Measurements from ENCODE around the gene HSPA1B.

The HSPA1B gene

DNA sequence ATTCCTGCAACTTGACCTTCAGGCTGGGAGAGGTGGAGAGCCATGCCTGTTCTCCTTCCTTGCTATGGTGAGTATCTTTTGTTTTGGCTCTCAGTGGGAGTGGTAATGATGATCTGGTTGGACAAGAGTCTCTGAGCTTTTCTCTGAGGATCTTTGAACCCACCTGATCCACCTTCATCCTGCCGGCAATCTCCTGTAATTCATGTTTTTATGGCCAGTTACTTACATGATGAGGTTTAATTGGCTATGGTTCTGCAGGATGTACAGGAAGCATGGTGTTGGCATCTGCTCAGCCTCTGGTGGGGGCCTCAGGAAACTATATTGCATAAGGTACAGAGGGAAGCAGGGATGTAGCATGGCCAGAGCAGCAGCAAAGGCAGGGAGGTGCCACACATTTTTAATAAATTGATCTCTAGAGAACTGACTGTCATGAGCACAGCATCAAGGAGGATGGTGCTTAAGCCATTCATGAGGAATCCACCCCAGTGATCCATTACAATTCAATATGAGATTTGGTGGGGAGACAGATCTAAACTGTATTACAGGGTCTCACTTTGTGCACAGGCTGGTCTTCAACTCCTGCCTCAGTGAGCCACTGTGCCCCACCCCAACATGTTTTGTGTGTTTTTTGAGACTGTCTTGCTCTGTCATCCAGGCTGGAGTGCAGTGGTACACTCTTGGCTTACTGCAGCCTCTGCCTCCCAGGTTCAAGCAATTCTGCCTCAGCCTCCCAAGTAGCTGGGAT, 10.0 kb downstream of the HSPA1B start:
- peak overlapping the region; percentile 95 for H3K27ac ChIP-seq
- no peak for TF ChIP-seq ZFX (IDR thresholded peaks at IDR 0.05; ENCODE audit: borderline replicate concordance)
- TF ChIP-seq, protein P1, sequence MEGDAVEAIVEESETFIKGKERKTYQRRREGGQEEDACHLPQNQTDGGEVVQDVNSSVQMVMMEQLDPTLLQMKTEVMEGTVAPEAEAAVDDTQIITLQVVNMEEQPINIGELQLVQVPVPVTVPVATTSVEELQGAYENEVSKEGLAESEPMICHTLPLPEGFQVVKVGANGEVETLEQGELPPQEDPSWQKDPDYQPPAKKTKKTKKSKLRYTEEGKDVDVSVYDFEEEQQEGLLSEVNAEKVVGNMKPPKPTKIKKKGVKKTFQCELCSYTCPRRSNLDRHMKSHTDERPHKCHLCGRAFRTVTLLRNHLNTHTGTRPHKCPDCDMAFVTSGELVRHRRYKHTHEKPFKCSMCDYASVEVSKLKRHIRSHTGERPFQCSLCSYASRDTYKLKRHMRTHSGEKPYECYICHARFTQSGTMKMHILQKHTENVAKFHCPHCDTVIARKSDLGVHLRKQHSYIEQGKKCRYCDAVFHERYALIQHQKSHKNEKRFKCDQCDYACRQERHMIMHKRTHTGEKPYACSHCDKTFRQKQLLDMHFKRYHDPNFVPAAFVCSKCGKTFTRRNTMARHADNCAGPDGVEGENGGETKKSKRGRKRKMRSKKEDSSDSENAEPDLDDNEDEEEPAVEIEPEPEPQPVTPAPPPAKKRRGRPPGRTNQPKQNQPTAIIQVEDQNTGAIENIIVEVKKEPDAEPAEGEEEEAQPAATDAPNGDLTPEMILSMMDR (IDR thresholded peaks at IDR 0.05), result no peak

DNA sequence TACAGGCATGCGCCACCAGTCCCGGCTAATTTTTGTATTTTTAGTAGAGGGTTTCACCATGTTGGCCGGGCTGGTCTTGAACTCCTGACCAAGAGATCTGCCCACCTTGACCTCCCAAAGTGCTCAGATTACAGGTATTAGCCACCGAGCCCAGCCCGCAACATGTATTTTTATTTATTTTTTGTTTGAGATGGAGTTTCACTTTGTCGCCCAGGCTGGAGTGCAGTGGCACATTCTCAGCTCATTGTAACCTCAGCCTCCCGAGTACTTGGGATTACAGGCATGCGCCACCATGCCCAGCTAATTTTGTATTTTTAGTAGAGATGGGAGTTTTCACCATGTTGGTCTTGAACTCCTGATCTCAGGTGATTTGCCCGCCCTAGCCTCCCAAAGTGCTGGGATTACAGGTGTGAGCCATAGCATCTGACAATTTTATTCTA, 10.6 kb downstream of the HSPA1B start:
- H3K27ac ChIP-seq, result peak overlapping the region; percentile 95

DNA sequence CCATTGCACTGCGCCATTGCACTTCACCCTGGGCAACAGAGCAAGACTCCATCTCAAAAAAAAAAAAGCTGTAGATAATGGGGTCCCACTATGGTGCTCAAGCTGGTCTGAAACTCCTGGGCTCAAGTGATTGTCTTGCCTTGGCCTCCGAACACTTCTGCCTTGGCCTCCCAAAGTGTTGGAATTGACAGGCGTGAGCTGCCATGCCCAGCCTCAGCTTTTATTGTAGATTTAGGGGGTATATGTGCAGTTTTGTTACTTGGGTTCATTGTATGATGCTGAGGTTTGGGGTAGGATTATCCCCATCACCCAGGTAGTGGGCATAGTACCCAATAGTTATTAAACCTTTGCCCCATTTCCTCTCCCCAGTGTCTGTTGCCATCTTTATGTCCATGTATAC, 11.4 kb downstream of the HSPA1B start:
- TF ChIP-seq ZFX (IDR thresholded peaks at IDR 0.05; ENCODE audit: borderline replicate concordance), result no peak
- TF ChIP-seq, protein P1 (IDR thresholded peaks at IDR 0.05), result no peak

DNA sequence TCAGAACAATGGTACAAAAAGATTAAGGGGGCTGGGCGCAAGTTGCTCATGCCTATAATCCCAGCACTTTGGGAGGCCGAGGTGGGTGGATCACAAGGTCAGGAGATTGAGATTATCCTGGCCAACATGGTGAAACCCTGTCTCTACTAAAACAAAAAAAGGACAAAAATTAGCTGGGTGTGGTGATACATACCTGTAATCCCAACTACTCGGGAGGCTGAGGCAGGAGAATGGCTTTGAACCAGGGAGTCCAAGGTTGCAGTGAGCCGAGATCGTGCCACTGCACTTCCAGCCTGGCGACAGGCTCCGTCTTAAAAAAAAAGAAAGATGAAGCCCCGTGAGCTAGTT, 12.2 kb downstream of the HSPA1B start:
- H3K27ac ChIP-seq, result peak overlapping the region; percentile 42; the same call in 1 of the 2 replicates

More for the DNA sequence above, 11.4 kb downstream of the HSPA1B start:
- peak overlapping the region; percentile 25; the same call in 1 of the 2 replicates for H3K27ac ChIP-seq

DNA sequence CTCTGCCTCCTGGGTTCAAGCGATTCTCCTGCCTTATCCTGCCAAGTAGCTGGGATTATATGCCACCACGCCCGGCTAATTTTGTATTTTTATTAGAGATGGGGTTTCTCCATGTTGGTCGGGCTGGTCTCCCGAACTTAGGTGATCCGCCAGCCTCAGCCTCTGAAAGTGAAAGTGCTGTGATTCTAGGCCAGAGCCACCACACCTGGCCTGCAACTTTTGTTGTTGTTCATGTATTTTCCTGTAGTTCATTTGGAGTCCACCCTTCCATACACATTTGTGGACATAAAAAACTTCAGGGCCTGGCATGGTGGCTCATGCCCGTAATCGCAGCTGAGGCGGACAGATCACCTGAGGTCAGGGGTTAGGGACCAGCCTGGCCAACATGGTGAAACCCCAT, 14.5 kb downstream of the HSPA1B start:
- TF ChIP-seq ZFX (IDR thresholded peaks at IDR 0.05; ENCODE audit: borderline replicate concordance), result no peak
- TF ChIP-seq, protein P1 (IDR thresholded peaks at IDR 0.05), result no peak
- peak overlapping the region; percentile 42 for H3K27ac ChIP-seq

DNA sequence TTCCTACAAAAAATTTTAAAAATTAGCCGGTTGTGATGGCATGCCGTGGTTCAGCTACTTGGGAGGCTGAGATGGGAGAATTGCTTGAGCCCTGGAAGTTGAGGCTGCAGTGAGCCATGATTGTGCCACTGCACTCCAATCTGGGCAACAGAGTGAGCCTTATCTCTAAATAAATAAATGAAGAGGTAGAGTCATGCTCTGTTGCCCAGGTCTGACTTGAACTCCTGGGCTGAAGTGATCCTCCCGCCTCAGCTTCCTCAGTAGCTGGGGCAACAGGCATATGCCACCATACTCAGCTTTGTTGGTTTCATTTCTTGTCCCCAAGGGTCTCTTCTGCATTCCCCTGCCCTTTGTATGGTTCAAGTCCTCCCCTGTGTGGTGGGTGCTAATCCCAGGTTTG, 17.0 kb downstream of the HSPA1B start:
- no peak overlapping the region for H3K27ac ChIP-seq
- TF ChIP-seq, protein P1 (IDR thresholded peaks at IDR 0.05), result no peak
- no peak for TF ChIP-seq ZFX (IDR thresholded peaks at IDR 0.05; ENCODE audit: borderline replicate concordance)

DNA sequence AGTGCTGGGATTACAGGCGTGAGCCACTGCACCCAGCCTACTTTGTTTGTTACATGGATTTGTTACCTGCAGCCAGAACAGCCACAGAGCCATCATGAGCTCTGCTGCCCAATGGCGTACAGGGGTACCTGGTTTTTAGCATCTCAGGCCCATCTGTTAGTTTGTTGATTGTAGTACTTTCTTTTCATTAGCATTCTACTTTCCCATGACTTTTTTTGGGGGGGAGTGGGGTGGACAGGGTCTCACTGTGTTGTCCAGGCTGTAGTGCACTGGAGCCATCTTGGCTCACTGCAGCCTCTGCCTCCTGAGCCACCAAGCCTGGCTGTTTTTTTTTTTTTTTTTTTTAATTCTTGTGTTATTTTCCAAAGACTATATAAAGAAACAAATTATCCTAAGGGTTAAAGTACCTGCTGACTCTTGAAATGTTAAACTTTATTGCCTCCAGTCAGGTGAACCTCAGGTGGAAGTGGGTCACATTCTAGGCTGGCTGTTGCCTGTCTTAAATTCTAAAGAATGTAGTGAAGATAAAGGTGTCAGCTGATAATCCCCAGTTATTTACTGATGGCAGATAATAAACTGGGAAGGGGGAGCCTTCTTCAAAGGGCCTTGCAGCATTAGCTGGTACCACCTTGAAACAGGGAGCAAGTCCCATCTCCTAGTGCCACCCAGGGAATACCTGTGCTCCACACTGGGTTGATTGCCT, 19.9 kb downstream of the HSPA1B start:
- TF ChIP-seq, protein P1 (IDR thresholded peaks at IDR 0.05), result no peak
- no peak for TF ChIP-seq ZFX (IDR thresholded peaks at IDR 0.05; ENCODE audit: borderline replicate concordance)
- H3K27ac ChIP-seq, result no peak overlapping the region

DNA sequence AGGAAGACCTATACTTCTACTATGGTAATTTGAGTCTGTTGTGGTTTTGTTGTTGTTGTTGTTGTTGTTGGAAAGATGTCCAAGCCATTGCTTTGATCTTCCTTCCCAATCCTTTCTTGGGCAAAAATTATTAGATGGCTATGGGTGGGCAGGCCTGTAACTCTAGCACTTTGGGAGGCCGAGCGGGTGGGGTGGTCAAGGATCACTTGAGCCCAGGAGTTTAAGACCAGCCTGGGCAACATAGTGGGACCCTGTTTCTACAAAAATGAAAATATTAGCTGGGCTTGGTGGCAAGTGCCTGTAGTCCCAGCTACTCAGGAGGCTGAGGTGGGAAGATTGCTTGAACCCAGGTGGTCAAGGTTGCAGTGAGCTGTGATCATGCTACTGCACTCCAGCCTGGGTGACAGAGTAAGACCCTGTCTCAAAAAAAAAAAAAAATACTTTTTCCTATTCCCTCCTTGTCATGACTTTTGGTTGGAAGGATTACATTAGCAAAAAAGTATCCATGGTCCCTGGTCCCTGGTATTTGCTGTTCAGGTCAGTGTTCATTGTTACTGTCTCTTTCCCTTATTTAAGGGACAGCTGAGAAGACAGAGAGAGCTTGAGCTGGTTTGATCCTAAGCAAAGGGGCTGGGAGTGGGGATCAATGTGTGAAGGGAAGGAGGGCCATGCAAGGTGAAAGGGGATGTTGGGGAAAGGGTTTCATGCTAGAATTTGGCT, 23.4 kb downstream of the HSPA1B start:
- no peak for TF ChIP-seq ZFX (IDR thresholded peaks at IDR 0.05; ENCODE audit: borderline replicate concordance)
- TF ChIP-seq, protein P1 (IDR thresholded peaks at IDR 0.05), result no peak
- H3K27ac ChIP-seq, result no peak overlapping the region

All from 22Rv1 (cell line).